Panc1 (cell line): ENCODE results near the gene NF1. TPM values are rescaled to one million over a fixed set of nuclear protein-coding genes. Genes with fewer than 3 reads are reported as not detected.

ENCODE experiments used
- ATAC-seq: fragments of 200-7000 bp; cut with Tn5 transposase; 2 replicates; pipeline ENCODE4 v1.9.1; 2020; ENCODE audit warnings: mild to moderate bottlenecking, moderate library complexity
- BruUV-seq: library from RNA; stranded (reverse); fragments of 400-500 nt; replicated peaks from 2 replicates; lab custom pipeline; 2021; lab: Mats Ljungman, UMichigan
- CTCF ChIA-PET: fragments of 300-600 bp; sonication (Branson Sonifier 250); formaldehyde crosslinking; loops from one replicate; lab custom pipeline; 2022; ENCODE audit warnings: antibody characterized with exemption; lab: Charles Lee
- POLR2A ChIA-PET: fragments of 300-600 bp; sonication (Branson Sonifier 250); formaldehyde crosslinking; loops from one replicate; lab custom pipeline; 2022; ENCODE audit warnings: antibody characterized with exemption; lab: Charles Lee
- DNase-seq: peaks from one replicate; pipeline ENCODE4 v3.0.0-alpha.2; 2010; ENCODE audit warnings: low read depth, low spot score
- H3K27ac ChIP-seq: 2 replicates; pipeline ENCODE4 v1.5.1; 2011; ENCODE audit warnings: mild to moderate bottlenecking, low read length, inconsistent platforms
- H3K27me3 ChIP-seq: fragments of 200-500 bp; sonication (Bioruptor generic); 2 replicates; pipeline ENCODE4 v1.6.0; 2014; ENCODE audit warnings: low read length, inconsistent platforms; ENCODE audit not compliant: control insufficient read depth, insufficient read depth
- H3K36me3 ChIP-seq: fragments of 200-500 bp; sonication (Bioruptor generic); 2 replicates; pipeline ENCODE4 v1.5.1; 2014; ENCODE audit warnings: inconsistent platforms, mild to moderate bottlenecking, low read length, moderate library complexity; ENCODE audit not compliant: control insufficient read depth, insufficient read depth
- H3K4me1 ChIP-seq: 2 replicates; pipeline ENCODE4 v1.5.1; 2011; ENCODE audit warnings: inconsistent platforms, mild to moderate bottlenecking, low read length, moderate library complexity; ENCODE audit not compliant: control insufficient read depth, insufficient read depth
- H3K4me3 ChIP-seq, 2 experiments: 2 replicates each; pipeline ENCODE4 v1.5.1; 2011 to 2012; ENCODE audit warnings: low read depth in 2 of 2, low read length in 2 of 2, mild to moderate bottlenecking in 2 of 2, inconsistent platforms in 1 of 2, moderate library complexity in 1 of 2
- H3K9me3 ChIP-seq: fragments of 200-500 bp; sonication (Bioruptor generic); 2 replicates; pipeline ENCODE4 v1.5.1; 2014; ENCODE audit warnings: low read depth, mild to moderate bottlenecking, inconsistent platforms, low read length, moderate library complexity; ENCODE audit not compliant: control insufficient read depth, insufficient read depth
- CTCF ChIP-seq: fragments of 450-650 bp; IDR thresholded peaks from 2 replicates; pipeline ENCODE4 v1.5.1; 2017; ENCODE audit warnings: mild to moderate bottlenecking
- POLR2AphosphoS5 ChIP-seq: IDR thresholded peaks from 2 replicates; pipeline ENCODE4 v1.6.1; 2012; ENCODE audit warnings: mild to moderate bottlenecking, low read depth, low read length, moderate library complexity
- REST ChIP-seq, 2 experiments: IDR thresholded peaks; 2 replicates each; pipeline ENCODE4 v1.6.1; 2011 to 2012; ENCODE audit warnings: low read depth in 2 of 2, control low read depth in 1 of 2, low read length in 1 of 2, mild to moderate bottlenecking in 1 of 2, moderate library complexity in 1 of 2; ENCODE audit not compliant: insufficient read depth in 1 of 2
- SIN3A ChIP-seq: IDR thresholded peaks from 2 replicates; pipeline ENCODE4 v1.6.1; 2012; ENCODE audit warnings: low read depth, mild to moderate bottlenecking, low read length, moderate library complexity, borderline replicate concordance; ENCODE audit not compliant: insufficient read depth
- TCF7L2 ChIP-seq: IDR thresholded peaks from 2 replicates; pipeline ENCODE4 v1.6.1; 2011; ENCODE audit warnings: mild to moderate bottlenecking, low read depth, low read length, inconsistent platforms
- in situ Hi-C: cut with HindIII; loops from 2 replicates; pipeline ENCODE4 v1.10.0; 2016; ENCODE audit warnings: low sequenced_read_pairs, low pct_unique_long_range_greater_than_20kb
- intact Hi-C: fragments of 100-400 bp; cut with micrococcal nuclease; formaldehyde crosslinking; loops from one replicate; pipeline ENCODE4 v1.10.0; 2022; ENCODE audit not compliant: unreplicated experiment
- total RNA-seq: library from RNA; stranded (reverse); gene quantifications from one replicate; pipeline ENCODE4 v1.2.1, GENCODE V29; 2021; ENCODE audit not compliant: unreplicated experiment

Gene NF1
- total RNA-seq, 1 experiment from 2014 or later, result 82.5 TPM

- intact Hi-C loops, result no loop called here
These were observed 279.3 kb downstream of the NF1 start for GRCh38 chr17:31374094-31374447.

GRCh38 chr17:31374503-31374902 is 279.7 kb downstream of the NF1 start:
- BruUV-seq, result no TSS peak
- TF ChIP-seq REST (IDR thresholded peaks at IDR 0.05; ENCODE audit: insufficient read depth in 1 of 2, low read depth in 2 of 2, low read length in 1 of 2), result no peak
- no peak for TF ChIP-seq SIN3A
- TF ChIP-seq CTCF, result no peak
- TF ChIP-seq TCF7L2, result no peak
- TF ChIP-seq POLR2AphosphoS5, result no peak
- H3K27ac ChIP-seq, result no peak overlapping the region
- H3K4me3 ChIP-seq, result no peak overlapping the region
- in situ Hi-C loops (no loop called here), intact Hi-C loops (no loop called here)
- ChIA-PET CTCF (no interaction called here), POLR2A (no interaction called here)
- H3K9me3 ChIP-seq, result no peaks in the 10 kb centered on the region
- no peak for ATAC-seq
- DNase-seq, result no peak
- no peaks in the 10 kb centered on the region for H3K27me3 ChIP-seq
- peaks cover 21% of the 10 kb centered on the region; the same call in 1 of the 2 replicates for H3K36me3 ChIP-seq
- no peaks in the 10 kb centered on the region for H3K4me1 ChIP-seq

More at GRCh38 chr17:31374094-31374447, 279.3 kb downstream of the NF1 start:
- peaks cover 21% of the 10 kb centered on the region; the same call in 1 of the 2 replicates for H3K36me3 ChIP-seq
- POLR2A ChIA-PET, result no interaction called here
- H3K9me3 ChIP-seq, result no peaks in the 10 kb centered on the region
- no peaks in the 10 kb centered on the region for H3K27me3 ChIP-seq
- CTCF ChIA-PET, result no interaction called here
- no peaks in the 10 kb centered on the region for H3K4me1 ChIP-seq
- no TSS peak for BruUV-seq
- DNase-seq, result no peak
- TF ChIP-seq POLR2AphosphoS5, result no peak
- no peak for TF ChIP-seq TCF7L2
- TF ChIP-seq REST (IDR thresholded peaks at IDR 0.05; ENCODE audit: insufficient read depth in 1 of 2, low read depth in 2 of 2, low read length in 1 of 2), result no peak
- TF ChIP-seq SIN3A, result no peak
- TF ChIP-seq CTCF, result no peak
- H3K4me3 ChIP-seq, result no peak overlapping the region
- in situ Hi-C loops, result no loop called here
- H3K27ac ChIP-seq, result no peak overlapping the region
- ATAC-seq, result no peak
